ENCODE results near the gene ACO2.

The ACO2 gene

DNA sequence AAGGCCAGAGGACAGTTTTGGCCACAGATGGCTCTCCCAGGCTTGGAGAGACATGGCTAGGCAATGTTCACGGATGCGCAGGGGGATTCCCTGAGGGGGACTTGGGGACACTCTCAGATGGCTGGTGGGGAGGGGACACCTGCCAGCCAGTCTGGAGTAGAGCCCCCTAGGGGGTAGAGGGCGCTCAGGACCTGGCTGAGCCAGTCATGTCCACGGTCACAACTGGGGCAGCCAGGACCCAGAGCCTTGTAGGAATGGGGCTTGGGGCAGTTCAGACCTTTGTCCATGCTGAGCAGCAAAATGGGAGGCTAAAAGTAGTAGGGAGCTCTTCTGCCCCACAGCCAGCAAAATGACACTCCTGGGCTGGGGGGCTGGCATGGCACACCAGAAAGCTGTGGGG is 93.5 kb downstream of the ACO2 start:
- TF ChIP-seq, protein P1, sequence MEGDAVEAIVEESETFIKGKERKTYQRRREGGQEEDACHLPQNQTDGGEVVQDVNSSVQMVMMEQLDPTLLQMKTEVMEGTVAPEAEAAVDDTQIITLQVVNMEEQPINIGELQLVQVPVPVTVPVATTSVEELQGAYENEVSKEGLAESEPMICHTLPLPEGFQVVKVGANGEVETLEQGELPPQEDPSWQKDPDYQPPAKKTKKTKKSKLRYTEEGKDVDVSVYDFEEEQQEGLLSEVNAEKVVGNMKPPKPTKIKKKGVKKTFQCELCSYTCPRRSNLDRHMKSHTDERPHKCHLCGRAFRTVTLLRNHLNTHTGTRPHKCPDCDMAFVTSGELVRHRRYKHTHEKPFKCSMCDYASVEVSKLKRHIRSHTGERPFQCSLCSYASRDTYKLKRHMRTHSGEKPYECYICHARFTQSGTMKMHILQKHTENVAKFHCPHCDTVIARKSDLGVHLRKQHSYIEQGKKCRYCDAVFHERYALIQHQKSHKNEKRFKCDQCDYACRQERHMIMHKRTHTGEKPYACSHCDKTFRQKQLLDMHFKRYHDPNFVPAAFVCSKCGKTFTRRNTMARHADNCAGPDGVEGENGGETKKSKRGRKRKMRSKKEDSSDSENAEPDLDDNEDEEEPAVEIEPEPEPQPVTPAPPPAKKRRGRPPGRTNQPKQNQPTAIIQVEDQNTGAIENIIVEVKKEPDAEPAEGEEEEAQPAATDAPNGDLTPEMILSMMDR (IDR thresholded peaks at IDR 0.05), result no peak

DNA sequence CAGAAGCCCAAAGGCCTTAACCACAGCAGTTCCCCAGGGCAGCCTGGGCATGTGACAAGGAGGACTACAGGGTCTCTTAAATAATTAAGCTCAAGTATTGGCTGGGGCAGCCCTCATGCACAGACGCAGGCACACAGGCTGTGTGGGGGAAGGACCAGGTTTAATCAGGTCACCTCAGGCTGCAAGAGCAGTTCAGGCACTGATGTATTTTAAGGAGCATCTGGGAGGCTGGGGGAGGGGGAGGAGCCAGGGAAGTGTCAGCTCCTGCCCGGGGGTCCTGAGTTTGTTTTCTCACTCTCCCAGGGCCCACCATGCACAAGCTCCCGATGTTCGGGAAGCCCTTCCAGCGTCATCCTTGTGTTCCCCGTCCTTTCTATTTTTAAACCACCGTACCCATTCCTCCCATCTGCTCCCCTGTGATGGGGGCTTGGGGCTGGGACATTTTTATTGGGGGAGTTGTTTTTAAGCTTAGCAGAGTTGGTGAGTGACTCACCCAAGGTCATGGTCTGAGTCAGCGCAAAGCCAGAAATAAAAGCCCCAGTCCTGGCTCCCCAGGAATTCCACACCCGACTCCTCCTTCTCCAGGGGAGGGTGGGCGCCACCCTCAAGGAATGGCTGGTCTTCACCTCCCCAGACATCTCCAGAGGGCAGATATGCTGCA is 94.3 kb downstream of the ACO2 start:
- TF ChIP-seq, protein P1 (IDR thresholded peaks at IDR 0.05), result no peak

DNA sequence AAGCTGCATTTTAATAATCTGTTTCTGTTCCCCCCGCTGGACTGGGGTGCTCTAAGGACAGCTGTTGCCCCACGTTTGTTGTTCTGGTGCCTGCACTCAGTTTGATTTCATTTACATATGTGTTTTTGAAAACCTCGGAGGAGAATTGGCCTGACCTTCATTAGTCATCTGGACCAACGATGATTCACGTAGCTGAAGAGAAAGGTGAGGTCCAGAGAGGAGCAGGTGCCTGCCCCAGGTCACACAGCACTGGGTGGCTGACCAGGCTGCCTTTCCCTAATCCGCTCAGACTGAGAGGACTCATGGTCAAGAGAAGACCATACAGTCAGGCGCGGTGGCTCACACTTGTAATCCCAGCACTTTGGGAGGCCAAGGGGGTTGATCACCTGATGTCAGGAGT is 95.6 kb downstream of the ACO2 start:
- TF ChIP-seq, protein P1 (IDR thresholded peaks at IDR 0.05), result no peak

DNA sequence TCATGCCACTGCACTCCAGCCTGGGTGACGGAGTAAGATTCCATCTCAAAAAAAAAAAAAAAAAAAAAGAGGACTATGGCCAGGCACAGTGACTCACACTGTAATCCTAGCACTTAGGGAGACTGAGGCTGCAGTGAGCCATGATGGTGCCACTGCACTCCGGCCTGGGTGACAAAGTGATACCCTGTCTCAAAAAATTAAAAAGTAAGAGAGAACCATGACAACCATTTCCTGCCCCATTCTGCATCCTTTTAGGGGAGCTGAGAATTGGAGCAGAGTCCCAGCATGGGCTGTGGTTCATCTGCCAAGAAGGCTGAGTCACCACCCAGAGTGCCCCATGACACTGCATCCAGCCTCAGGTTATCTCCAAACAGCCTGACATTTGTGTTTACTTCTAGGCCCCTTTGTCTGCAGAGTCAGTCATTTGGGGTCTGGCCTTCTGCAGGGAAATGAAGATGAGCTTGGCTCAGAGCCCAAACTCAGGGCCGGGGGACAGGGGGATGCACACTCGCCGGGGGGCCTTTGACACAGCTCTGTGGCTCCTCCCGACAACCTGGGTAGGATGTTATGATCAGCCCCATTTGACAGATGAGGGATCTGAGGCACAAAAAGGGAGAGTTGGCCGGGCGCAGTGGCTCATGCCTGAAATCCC is 96.6 kb downstream of the ACO2 start:
- TF ChIP-seq, protein P1 (IDR thresholded peaks at IDR 0.05), result no peak

DNA sequence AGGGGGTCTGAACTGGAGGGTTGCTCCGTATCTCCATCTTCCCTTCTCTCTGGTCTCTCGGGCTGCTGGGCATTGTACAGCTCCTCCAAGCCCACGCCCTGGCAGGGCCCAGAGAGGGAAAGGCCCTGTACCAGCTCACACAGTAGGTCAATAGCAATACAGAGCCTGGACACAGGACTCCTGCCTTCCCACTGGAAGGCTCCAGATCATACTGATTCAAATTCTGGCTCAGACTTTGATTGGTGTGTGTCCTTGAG is 98.5 kb downstream of the ACO2 start:
- TF ChIP-seq, protein P1 (IDR thresholded peaks at IDR 0.05), result no peak

DNA sequence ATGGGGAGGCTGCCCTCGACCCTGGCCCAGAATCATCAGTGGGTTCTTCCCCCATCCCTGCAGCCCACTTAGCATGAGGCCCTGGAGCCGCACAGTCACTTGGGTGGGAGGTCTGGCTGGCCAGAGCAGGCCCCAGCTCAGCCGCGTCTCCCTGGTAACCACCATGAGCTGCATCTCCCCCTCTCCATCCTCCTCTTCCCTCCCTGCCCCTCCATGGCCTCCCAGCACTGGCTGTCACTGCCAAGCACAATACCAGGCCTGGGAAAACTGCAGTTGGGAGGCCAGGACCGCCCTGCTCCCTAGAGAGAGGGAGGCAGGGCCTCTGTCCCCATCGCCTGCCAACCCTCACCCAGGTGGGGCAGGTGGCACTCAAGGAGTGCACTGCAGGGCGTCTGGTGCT is 99.9 kb downstream of the ACO2 start:
- TF ChIP-seq, protein P1 (IDR thresholded peaks at IDR 0.05), result no peak

DNA sequence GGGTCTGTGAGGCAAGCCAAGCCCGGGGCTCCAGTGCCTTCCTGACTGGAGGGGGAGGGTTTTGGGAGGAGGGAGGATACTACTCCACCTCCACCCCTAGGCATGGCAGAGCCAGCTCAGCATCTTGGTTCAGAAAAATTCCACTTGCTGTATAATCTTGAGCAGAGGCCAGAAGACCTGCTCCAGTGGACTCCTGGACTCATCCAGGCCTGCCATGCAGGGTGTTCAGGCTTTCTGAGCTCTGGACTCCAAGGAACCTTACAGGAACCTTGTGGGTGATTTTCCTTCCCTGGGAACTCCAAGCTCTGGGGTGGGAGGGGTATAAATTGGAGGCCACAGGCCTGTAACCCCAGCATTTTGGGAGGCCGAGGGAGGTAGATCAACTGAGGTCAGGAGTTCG is 101.3 kb downstream of the ACO2 start:
- TF ChIP-seq, protein P1 (IDR thresholded peaks at IDR 0.05), result no peak

DNA sequence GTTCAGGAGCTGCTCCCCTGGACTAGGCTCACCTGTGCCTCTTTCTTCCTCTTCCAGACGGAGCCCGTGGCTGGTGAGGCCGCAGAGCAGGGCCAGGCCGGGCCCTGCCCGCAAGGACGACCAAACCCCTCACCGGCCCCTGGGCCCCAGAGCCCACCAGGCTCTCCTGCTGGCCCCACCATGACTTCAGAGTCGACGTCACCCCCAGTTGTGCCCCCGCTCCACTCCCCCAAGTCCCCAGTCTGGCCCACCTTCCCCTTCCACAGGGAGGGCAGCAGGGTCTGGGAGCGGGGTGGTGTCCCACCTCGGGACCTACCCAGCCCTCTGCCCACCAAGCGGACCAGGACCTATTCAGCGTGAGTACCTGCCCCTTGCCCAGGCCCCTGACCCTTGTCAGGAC is 102.9 kb downstream of the ACO2 start:
- TF ChIP-seq, protein P1 (IDR thresholded peaks at IDR 0.05), result no peak

All from LNCAP (cell line).